NCI-H82 treated with DMSO at 0.1 percent for 48 hours (cell line): ENCODE data around the gene GPR158.
"Not testable (repeated sequence)": the region's sequence is repeated elsewhere in the genome, so short reads cannot be mapped to it uniquely, and the experiment has no call there.

Experiments used
- DNase-seq: peaks from one replicate; lab custom pipeline; 2025; ENCODE audit not compliant: unreplicated experiment; lab: John Stamatoyannopoulos, UW

Gene GPR158

DNA sequence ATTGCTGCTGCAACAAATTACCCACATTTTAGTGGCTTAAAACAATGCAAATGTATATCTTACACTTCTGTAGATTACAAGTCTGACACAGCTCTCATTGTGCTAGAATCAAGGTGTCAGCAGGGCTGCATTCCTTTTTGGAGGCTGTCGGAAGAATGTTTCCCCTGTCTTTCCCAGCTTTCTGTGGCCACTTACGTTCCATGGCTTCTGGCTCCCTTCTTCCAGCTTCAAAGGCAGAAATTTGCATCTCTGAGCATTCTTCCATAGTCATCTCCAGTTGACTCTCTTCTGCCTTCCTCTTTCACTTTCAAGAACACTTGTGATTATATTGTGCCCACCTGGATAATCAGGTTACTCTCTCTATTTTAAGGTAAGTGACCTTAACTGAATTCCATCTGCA, 125.3 kb downstream of the GPR158 start:
- no peak for DNase-seq

DNA sequence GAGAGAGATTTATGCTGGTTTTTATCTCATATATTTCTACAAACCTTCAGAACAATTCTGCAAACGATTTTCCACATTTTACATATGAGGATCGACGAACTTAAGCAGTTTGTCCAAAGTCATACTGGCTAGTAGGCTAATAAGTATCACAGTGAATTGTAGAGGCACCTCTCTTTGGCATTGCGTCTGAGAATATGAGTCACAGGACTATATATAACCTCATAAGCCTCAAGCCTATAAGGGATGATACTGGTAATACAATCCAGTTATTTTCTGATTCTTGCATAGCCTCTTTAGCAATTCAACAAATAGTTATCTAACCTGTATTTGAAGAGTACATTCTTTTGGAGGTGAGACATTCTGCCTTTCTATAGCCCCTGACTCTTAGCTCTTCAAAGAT, 129.8 kb downstream of the GPR158 start:
- no peak for DNase-seq

GRCh38 chr10:25306386-25306785, 131.6 kb downstream of the GPR158 start:
- no peak for DNase-seq

DNA sequence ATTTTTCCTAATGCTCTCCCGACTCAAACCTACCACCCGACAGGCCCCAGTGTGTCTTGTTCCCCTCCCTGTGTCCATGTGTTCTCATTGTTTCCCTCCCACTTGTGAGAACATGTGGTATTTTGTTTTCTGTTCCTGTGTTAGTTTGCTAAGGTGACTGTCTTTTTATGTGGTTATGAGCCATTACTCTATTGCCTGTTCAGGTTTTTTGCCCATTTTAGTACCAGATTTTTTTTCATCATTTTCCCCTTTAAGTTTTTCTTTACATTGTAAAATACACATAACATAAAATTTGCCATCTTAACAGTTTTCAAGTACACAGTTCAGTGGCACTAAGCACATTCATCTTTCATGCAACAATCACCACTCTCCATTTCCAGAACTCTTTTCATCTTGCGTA, 133.5 kb downstream of the GPR158 start:
- no peak for DNase-seq

DNA sequence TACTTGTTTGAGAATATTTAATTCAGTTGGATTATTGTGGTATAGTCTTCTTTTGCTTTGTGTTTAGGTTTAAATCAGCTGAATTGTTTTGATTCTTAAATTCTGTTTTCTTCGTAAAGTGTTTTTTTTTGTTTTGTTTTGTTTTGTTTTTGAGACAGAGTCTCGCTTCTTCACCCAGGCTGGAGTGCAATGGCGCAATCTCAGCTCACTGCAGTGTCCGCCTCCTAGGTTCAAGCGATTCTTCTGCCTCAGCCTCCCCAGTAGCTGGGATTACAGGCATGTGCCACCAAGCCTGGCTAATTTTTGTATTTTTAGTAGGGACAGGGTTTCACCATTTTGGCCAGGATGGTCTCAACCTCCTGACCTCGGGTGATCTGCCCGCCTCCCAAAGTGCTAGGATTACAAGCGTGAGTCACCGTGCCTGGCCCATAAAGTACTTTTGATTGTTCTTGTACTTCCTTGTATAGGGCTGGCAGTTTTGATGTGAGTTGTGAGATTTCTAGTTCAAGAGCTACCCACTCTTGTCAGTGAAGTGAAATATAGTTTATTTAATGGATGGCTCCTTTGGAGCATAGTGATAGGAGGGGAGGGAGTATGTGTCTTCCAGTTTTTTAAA, 142.9 kb downstream of the GPR158 start:
- DNase-seq = not testable (repeated sequence)

GRCh38 chr10:25327273-25327672, 152.5 kb downstream of the GPR158 start:
- DNase-seq = no peak

DNA sequence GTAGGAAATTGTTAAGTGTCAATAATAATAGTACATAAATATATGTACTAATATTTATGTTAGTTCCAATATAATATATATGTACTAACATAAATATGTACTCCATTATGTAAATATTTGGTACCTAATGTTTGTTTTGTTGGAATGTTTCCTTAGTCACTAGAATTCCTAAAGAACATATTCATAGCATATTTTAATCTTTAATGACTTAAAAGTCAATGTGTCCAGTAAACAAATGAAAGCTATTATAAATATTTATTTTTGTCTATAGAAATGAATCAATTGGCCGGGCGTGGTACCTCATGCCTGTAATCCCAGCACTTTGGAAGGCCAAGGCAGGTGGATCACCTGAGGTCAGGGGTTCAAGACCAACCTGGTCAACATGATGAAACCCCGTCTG, 153.6 kb downstream of the GPR158 start:
- no peak for DNase-seq

DNA sequence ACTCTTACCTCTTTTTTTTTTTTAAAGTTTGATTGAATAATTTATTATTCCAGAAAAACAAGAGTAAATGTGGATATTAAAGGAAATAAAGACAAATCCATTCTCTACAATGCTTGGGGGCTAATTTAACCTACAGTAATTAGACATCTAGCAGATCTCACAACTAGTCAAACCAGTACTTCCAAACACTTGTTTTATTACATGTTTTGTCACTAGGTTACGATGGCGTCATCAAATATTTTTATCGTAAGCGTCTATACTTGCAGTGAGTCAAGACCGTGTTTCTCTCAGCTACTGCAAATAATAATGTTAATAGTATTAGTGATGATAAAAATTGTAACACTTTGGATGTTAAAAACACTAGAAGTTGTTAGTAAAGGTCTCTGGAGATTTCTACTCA, 154.8 kb downstream of the GPR158 start:
- DNase-seq = not testable (repeated sequence)

- DNase-seq = no peak
These were observed 159.6 kb downstream of the GPR158 start for GRCh38 chr10:25334445-25334844.

- peak; percentile 14 for DNase-seq
These were observed 161.5 kb downstream of the GPR158 start for GRCh38 chr10:25336330-25336729.

- DNase-seq = no peak
These were observed 163.5 kb downstream of the GPR158 start for GRCh38 chr10:25338271-25338670.

DNA sequence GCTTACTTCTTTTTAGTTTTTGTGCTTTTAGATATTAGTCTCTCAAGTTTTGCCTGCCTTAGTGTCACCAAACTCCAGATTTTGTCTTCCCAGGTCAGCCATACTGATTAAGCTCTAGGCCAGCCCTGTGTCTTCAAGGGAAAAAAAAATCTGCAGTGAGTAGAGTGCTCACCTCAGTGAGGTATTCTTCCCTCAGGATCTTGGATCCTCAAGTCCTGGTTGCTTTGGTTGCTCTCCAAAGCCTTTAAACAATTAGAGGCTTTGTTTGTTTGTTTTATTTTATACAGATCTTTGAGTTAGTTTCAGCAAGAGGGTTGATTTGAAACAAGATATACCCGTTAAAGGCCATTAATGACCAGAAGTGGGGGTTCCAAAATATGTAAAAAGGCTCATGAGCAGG, 165.2 kb downstream of the GPR158 start:
- DNase-seq = no peak

- no peak for DNase-seq
These were observed 174.7 kb downstream of the GPR158 start for GRCh38 chr10:25349520-25349919.

- no peak for DNase-seq
These were observed 181.8 kb downstream of the GPR158 start for GRCh38 chr10:25356609-25357008.

DNA sequence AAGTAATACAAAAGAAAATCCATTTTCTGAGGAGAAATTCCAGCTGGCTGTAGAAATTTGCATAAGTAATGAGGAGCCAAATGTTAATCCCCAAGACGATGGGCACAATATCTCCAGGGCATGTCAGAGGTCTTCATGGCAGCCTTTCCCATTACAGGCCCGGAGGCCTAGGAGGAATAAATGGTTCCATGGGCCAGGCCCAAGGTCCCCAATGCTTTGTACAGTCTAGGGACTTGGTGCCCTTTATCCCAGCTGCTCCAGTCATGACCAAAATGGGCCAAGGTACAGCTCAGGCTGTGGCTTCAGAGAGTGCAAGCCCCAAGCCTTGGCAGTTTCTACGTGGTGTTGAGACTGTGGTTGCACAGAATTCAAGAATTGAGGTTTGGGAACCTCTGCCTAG, 182.5 kb downstream of the GPR158 start:
- DNase-seq = no peak

- DNase-seq = no peak
These were observed 207.4 kb downstream of the GPR158 start for GRCh38 chr10:25382029-25382810.

- DNase-seq = not testable (repeated sequence)
These were observed 208.1 kb downstream of the GPR158 start for GRCh38 chr10:25382901-25383300.

DNA sequence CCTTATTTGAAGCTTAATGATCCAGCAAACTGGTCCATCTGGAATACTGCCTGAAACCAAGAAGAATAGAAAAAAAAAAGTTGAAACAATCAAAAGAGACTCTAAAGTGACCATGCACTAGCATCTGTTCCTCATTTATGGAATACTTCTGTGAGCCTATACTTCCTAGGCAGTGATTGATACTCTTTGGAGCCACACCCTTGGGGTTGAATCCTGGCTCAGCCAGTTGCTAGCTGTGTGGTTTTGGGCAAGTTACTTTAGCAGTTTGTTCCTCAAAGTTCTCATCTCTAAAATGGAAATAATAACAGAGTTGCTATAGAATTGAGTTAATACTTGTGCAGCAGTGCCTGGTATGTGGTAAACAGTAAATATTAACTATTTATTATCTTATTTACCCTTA, 208.9 kb downstream of the GPR158 start:
- no peak for DNase-seq

DNA sequence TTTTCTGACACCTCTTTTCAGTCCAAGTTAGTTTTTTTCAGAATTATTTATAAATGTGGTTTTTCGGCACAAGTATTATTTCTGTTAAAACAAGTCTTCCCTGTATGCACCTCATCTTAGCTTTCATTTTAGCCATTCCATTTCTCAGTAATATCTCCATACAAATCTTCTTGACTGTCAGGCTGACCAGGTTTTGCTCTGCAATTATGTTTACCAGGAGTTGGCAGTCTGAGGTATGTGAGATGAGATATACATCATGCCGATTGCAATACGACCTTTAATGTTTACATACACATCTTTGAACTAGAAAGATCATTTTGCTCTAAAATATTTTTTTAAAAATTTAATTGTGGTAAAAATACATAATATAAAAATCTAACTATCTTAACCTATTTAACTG, 209.8 kb downstream of the GPR158 start:
- DNase-seq = no peak

- no peak for DNase-seq
These were observed 213.5 kb downstream of the GPR158 start for GRCh38 chr10:25388188-25388861.

DNA sequence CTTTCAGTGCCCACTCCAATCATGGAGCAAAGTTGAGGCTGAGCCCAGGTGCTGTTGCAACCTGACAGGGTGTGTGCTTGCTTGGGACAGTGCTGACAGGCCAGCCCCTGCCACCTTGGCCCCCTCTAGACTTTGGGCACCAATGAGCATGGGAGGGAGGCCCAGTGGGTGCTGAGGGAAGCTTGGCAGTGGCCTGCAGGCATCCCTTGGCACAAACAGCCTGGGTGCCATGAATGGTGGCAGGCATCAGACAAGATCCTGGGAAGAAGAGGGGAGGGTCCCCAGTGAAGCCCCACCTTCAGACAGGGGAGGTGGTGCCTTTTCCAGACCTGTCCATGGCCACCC, 214.0 kb downstream of the GPR158 start:
- DNase-seq = no peak

- DNase-seq = no peak
These were observed 215.9 kb downstream of the GPR158 start for GRCh38 chr10:25390733-25391132.
